HL-60 (cell line): ENCODE data around the gene DSTYK.
"Not testable (repeated sequence)": the region's sequence is repeated elsewhere in the genome, so short reads cannot be mapped to it uniquely, and the experiment has no call there.

ENCODE experiments used
- GABPA ChIP-seq: IDR thresholded peaks from 2 replicates; pipeline ENCODE4 v1.6.1; 2012; ENCODE audit warnings: low read depth
- POLR2AphosphoS5 ChIP-seq: IDR thresholded peaks from 2 replicates; pipeline ENCODE4 v1.6.1; 2012; ENCODE audit warnings: low read depth
- SPI1 ChIP-seq: IDR thresholded peaks from 2 replicates; pipeline ENCODE4 v1.6.1; 2012; ENCODE audit warnings: low read depth, mild to moderate bottlenecking, borderline replicate concordance
- TF ChIP-seq, protein P1 (sequence below): IDR thresholded peaks from one replicate; pipeline ENCODE4 v1.5.1; 2011; ENCODE audit warnings: low read length, control low read depth, inconsistent platforms; ENCODE audit not compliant: insufficient read depth
- TF ChIP-seq, protein P2 (sequence below): IDR thresholded peaks from 2 replicates; pipeline ENCODE4 v1.6.1; 2012; ENCODE audit warnings: low read depth; ENCODE audit not compliant: insufficient replicate concordance

DNA sequence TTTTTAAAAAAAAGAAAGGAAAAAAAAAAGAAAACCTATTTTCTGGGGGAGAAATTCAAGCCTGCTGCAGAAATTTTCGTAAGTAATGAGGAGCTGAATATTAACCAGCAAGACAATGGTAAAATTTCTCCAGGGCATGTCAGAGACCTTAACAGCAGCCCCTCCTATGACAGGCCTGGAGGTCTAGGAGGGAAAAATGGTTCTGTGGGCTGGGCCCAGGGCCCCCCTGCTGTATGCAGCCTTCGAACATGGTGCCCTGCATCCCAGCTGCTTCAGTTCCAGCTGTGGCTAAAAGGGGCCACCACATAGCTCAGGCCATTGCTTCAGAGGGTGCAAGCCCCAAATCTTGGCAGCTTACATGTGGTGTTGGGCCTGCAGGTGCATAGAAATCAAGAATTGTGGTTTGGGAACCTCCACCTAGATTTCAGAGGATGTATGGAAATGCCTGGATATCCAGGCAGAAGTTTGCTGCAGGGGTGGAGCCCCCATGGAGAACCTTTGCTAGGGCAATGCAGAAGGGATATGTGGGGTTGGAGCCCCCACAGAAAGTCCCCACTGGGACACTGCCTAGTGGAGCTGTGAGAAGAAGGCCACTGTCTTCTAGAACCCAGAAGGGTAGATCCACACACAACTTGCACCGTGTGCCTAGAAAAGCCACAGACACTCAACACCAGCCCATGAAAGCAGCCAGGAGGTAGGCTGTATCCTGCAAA, 55.7 kb downstream of the DSTYK start:
- TF ChIP-seq, protein P1, sequence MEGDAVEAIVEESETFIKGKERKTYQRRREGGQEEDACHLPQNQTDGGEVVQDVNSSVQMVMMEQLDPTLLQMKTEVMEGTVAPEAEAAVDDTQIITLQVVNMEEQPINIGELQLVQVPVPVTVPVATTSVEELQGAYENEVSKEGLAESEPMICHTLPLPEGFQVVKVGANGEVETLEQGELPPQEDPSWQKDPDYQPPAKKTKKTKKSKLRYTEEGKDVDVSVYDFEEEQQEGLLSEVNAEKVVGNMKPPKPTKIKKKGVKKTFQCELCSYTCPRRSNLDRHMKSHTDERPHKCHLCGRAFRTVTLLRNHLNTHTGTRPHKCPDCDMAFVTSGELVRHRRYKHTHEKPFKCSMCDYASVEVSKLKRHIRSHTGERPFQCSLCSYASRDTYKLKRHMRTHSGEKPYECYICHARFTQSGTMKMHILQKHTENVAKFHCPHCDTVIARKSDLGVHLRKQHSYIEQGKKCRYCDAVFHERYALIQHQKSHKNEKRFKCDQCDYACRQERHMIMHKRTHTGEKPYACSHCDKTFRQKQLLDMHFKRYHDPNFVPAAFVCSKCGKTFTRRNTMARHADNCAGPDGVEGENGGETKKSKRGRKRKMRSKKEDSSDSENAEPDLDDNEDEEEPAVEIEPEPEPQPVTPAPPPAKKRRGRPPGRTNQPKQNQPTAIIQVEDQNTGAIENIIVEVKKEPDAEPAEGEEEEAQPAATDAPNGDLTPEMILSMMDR = not testable (repeated sequence)
- not testable (repeated sequence) for TF ChIP-seq GABPA, POLR2AphosphoS5, SPI1
- TF ChIP-seq, protein P2, sequence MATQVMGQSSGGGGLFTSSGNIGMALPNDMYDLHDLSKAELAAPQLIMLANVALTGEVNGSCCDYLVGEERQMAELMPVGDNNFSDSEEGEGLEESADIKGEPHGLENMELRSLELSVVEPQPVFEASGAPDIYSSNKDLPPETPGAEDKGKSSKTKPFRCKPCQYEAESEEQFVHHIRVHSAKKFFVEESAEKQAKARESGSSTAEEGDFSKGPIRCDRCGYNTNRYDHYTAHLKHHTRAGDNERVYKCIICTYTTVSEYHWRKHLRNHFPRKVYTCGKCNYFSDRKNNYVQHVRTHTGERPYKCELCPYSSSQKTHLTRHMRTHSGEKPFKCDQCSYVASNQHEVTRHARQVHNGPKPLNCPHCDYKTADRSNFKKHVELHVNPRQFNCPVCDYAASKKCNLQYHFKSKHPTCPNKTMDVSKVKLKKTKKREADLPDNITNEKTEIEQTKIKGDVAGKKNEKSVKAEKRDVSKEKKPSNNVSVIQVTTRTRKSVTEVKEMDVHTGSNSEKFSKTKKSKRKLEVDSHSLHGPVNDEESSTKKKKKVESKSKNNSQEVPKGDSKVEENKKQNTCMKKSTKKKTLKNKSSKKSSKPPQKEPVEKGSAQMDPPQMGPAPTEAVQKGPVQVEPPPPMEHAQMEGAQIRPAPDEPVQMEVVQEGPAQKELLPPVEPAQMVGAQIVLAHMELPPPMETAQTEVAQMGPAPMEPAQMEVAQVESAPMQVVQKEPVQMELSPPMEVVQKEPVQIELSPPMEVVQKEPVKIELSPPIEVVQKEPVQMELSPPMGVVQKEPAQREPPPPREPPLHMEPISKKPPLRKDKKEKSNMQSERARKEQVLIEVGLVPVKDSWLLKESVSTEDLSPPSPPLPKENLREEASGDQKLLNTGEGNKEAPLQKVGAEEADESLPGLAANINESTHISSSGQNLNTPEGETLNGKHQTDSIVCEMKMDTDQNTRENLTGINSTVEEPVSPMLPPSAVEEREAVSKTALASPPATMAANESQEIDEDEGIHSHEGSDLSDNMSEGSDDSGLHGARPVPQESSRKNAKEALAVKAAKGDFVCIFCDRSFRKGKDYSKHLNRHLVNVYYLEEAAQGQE = not testable (repeated sequence)
